T-helper 9 cell (primary cell): ENCODE measurements around the gene SPATS1.
"Not testable (repeated sequence)": the region's sequence is repeated elsewhere in the genome, so short reads cannot be mapped to it uniquely, and the experiment has no call there.

Source experiments
- DNase-seq: peaks from one replicate; pipeline ENCODE4 v3.0.0-alpha.2; 2020

SPATS1 gene

GRCh38 chr6:44311767-44312166 lies 30.7 kb upstream of the SPATS1 start:
- DNase-seq = no peak

DNA sequence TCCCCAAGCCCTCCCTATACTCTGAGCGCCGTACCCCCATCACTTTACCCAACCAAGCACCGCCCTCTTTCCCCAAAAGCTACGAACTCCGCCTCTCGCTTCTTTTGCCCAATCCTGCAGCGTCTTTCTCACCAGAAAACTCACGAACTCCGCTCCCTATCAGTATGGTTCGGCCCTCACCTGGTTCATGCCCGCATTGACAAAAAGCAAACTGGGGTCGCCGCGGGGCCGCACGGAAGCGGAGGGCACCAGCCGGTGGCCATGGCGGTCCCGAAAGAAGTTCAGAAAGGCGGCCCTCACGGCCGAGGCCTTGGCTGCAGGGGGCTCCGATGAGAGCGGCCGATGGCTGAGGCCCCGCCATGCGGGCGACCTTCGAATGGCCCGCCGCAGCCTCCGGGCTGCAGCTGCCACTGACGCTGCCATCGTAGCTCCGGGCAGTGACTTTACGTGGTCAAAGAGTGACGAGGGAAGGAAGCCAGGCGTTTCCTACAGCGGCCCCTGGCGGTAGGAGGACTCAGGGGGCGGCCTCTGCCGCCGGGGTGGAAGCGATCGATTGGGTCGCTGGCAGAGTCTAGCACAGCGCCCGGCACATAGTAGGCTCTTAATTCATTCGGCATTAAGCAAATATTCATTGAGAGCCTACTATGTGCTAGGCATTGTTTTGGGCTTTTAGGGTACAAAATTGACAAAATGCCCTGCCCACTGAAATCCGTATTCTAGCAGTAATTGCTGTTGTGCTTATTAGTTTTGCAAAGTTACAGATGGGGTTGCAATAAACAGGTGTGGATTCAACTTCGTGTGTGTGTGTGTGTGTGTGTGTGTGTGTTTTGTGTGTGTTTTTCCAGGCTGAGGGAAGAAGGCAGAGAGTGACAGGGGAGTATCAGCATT lies 29.3 kb upstream of the SPATS1 start, which contains the start of gene AARS2:
TSS of gene AARS2 (minus strand) at position 447 of the 888 bp plus-strand sequence. CDS start at position 423, 24 bp downstream.
- peak; percentile 95 for DNase-seq

- not testable (repeated sequence) for DNase-seq
Measured at GRCh38 chr6:44314657-44315056, 27.8 kb upstream of the SPATS1 start.

GRCh38 chr6:44315516-44315915 lies 26.9 kb upstream of the SPATS1 start:
- DNase-seq = no peak

DNA sequence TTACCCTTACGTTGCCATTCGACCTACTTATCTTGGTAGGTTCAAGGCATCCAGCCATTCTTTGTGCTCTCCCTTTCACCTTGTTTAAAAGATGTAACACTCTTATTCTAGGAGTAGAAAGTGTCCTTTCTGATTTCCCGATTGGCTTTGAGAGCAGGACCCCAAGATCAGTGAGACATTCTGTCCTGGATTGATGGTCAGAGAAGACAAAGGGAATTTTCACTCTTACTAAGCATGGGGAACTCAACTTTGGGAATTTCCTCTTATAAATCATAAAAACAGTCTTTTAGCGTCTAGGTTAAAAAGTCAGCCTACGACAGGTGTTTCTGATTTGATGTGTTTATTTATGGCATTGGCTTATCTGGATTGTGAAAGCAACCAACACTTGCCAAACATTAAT lies 26.5 kb upstream of the SPATS1 start:
- DNase-seq = no peak

DNA sequence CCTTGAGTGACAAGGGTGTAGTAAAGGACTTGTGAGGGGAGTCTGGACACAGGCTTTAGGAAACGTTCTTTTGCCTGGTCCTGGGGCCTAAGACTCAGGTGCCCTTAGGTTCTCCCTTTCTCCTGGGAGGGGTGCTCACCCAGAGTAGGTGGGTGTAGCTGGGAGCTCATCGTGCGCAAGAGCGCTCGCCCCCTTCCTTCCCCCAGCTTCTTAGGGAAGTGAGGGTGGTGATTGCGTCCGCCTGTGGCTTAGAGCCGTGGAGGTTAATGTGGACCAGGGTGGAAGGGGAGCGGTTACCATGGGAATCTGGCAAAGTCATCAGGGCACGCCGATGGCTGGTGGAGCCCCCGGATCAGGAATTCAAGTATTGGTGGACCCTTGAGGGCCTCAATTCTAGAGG lies 26.0 kb upstream of the SPATS1 start:
- no peak for DNase-seq

GRCh38 chr6:44317136-44317631 lies 25.3 kb upstream of the SPATS1 start:
- not testable (repeated sequence) for DNase-seq

DNA sequence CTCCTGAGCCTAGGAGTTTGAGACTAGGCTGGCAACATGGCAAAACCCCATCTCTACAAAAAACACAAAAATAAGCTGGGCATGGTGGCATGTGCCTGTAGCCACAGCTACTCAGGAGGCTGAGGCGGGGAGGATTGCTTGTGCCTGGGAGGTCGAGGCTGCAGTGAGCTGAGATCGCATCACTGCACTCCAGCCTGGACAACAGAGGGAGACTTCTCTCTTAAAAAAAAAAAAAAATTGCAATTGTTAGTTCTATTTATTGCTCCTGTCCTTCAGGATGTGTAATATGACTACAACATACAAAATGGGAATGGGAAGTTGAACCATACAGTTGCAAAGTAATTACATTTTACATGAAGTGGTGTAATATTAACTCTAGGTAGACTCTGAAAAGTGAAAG lies 21.2 kb upstream of the SPATS1 start:
- no peak for DNase-seq

DNA sequence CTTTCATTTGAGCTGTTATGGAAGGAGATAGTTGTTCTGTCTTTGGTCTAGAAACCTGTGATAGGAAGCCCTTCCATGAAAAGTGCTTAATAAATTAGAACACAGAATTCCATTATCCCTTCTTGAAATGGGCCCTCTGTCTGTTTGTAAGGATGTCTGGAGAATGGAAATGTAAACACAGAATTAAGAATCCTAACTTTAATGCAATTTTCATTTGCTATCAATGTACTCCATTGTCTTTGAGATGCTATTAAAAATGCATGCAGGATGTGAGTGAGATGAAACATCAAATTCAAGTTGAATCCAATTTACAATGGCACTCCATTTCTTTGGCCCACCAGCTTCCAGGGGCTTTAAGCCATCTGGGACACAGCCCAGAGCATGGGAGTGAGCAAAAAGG lies 15.4 kb upstream of the SPATS1 start:
- no peak for DNase-seq

GRCh38 chr6:44327760-44328159 lies 14.7 kb upstream of the SPATS1 start:
- no peak for DNase-seq

DNA sequence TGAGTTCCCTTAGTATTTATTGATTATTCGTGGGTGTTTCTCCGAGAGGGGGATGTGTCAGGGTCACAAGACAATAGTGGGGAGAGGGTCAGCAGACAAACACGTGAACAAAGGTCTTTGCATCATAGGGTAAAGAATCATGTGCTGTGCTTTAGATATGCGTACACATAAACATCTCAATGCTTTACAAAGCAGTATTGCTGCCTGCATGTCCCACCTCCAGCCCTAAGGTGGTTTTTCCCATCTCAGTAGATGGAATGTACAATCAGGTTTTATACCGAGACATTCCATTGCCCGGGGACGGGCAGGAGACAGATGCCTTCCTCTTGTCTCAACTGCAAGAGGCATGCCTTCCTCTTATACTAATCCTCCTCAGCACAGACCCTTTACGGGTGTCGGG lies 14.2 kb upstream of the SPATS1 start:
- not testable (repeated sequence) for DNase-seq

- no peak for DNase-seq
Measured at GRCh38 chr6:44329858-44330257, 12.6 kb upstream of the SPATS1 start.

GRCh38 chr6:44332585-44332984 lies 9.9 kb upstream of the SPATS1 start:
- DNase-seq = no peak

GRCh38 chr6:44333273-44333919 lies 9.1 kb upstream of the SPATS1 start:
- DNase-seq = no peak

GRCh38 chr6:44333942-44334341 lies 8.5 kb upstream of the SPATS1 start:
- DNase-seq = no peak

GRCh38 chr6:44335631-44336030 lies 6.8 kb upstream of the SPATS1 start:
- no peak for DNase-seq

DNA sequence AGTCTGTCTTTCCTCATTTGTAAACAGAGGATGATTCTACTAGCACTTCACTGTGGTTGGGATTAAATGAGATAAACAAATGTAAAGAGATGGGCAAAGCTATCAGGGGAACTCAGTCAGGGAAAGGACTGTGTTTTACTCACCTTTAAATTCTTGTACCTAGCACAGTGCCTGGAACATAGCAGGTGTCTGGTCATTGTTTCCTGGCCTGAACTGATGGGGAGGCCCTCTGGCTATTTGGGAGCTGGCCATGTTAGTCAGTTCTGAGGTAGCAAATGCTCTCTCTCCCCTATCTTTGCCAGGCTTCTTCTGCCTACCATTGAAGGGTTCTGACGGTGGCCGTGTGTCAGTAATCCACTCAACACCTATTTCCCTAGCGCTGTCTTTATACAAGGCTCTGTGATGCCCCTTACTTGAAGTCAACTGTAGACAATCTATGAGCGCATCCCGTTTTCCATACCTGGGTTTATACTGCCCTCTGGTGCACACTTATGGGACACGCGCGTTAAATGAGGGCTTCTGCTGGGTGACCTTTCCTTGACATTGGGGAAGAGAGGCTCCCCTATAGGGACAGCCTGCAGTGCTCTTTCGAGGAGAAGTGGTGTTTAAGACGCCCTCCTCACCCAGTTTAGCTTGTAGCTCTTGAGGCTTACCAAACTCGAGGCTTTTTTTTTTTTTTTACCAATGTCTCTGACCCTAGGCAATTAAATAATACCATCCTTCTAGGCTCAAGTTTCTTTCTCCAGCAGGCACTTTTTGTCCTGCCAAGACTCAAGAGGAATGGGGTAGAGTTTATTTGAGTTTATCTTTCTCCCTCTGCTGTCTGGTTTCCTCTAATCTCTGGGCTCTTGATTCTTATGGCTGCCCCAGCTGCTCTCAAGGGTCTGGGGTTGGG lies 4.0 kb upstream of the SPATS1 start:
- peak; percentile 50 for DNase-seq

DNA sequence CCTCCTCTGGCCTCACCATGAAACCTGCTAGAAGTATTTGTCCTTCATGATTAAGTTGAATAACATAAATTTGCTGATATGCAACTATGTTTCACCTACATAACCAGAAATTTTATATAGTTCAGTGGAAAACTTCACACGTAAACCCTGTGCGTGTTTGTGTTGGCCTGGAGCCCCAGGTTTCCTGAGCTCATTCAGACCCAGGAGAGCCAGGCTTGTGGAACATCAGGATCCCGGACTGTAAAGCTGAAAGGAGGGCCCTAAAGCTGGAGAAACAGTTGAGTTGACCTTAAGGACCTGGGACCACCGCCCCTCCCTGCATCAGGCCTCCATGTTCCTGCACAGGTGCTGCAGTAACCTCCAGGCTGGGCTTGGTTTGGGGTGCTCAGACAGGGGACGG lies 3.1 kb upstream of the SPATS1 start:
- no peak for DNase-seq

GRCh38 chr6:44339763-44340625 lies 2.5 kb upstream of the SPATS1 start:
- DNase-seq = no peak

- DNase-seq = no peak
Measured at GRCh38 chr6:44341095-44341890, 1.2 kb upstream of the SPATS1 start.

- DNase-seq = no peak
Measured at GRCh38 chr6:44342052-44342451, 398 bp upstream of the SPATS1 start.
